Caco-2 (cell line): Measurements from ENCODE around the gene TICAM2. TPM values are rescaled to one million over a fixed set of nuclear protein-coding genes. Genes with fewer than 3 reads are reported as not detected.
A peak's percentile ranks its signal among the peaks of the same experiment; 100 is the strongest.

Source experiments
- BruUV-seq: library from RNA; stranded (reverse); fragments of 400-500 nt; replicated peaks from 2 replicates; lab custom pipeline; 2021; lab: Mats Ljungman, UMichigan
- CTCF ChIA-PET: fragments of 300-600 bp; sonication (Branson Sonifier 250); formaldehyde crosslinking; loops from one replicate; lab custom pipeline; 2022; ENCODE audit warnings: antibody characterized with exemption; lab: Charles Lee
- POLR2A ChIA-PET: fragments of 300-600 bp; sonication (Branson Sonifier 250); formaldehyde crosslinking; loops from one replicate; lab custom pipeline; 2022; ENCODE audit warnings: antibody characterized with exemption; lab: Charles Lee
- DNase-seq, 2 experiments: peaks; one replicate each; pipeline versions ENCODE4 v3.0.0 to v3.0.0-alpha.2; 2020 to 2022
- H3K27me3 ChIP-seq: replicated peaks from 2 replicates; pipeline ENCODE4 v1.6.0; 2011; ENCODE audit warnings: low read length; ENCODE audit not compliant: control insufficient read depth, insufficient read depth
- H3K36me3 ChIP-seq: 2 replicates; pipeline ENCODE4 v1.5.1; 2011; ENCODE audit warnings: low read length; ENCODE audit not compliant: control insufficient read depth, insufficient read depth
- H3K4me1 ChIP-seq: fragments of 250-450 bp; sonication (Bioruptor Pico); 2 replicates; pipeline ENCODE4 v1.5.1; 2020; ENCODE audit warnings: mild to moderate bottlenecking
- H3K4me3 ChIP-seq: 2 replicates; pipeline ENCODE4 v1.5.1; 2011; ENCODE audit warnings: low read depth, mild to moderate bottlenecking, control low read depth, low read length
- H3K9me3 ChIP-seq: fragments of 250-450 bp; sonication (Bioruptor Pico); 2 replicates; pipeline ENCODE4 v1.5.1; 2020; ENCODE audit warnings: mild to moderate bottlenecking, moderate library complexity
- H3K27ac Mint-ChIP-seq: one replicate; pipeline ENCODE4 v1.8.0; 2022; ENCODE audit warnings: mixed read lengths; ENCODE audit not compliant: unreplicated experiment
- H3K27me3 Mint-ChIP-seq: one replicate; pipeline ENCODE4 v1.8.0; 2022; ENCODE audit warnings: mixed read lengths; ENCODE audit not compliant: insufficient read depth, unreplicated experiment
- H3K36me3 Mint-ChIP-seq: one replicate; pipeline ENCODE4 v1.8.0; 2022; ENCODE audit warnings: mild to moderate bottlenecking, mixed read lengths; ENCODE audit not compliant: insufficient read depth, unreplicated experiment
- H3K4me1 Mint-ChIP-seq: one replicate; pipeline ENCODE4 v1.8.0; 2022; ENCODE audit warnings: low read depth, mixed read lengths; ENCODE audit not compliant: unreplicated experiment
- H3K4me3 Mint-ChIP-seq: one replicate; pipeline ENCODE4 v1.8.0; 2022; ENCODE audit warnings: mild to moderate bottlenecking, moderate library complexity, mixed read lengths; ENCODE audit not compliant: unreplicated experiment
- H3K9me3 Mint-ChIP-seq: one replicate; pipeline ENCODE4 v1.8.0; 2022; ENCODE audit warnings: mixed read lengths; ENCODE audit not compliant: unreplicated experiment
- CTCF ChIP-seq, 2 experiments: fragments of 200-600 bp in 1 of 2; IDR thresholded peaks; 1 replicate in 1 of 2; 2 replicates in 1 of 2; pipeline versions ENCODE4 v1.5.1 to v1.8.0; 2011 to 2022; ENCODE audit warnings: antibody characterized with exemption in 1 of 2, control low read depth in 1 of 2, inconsistent platforms in 1 of 2, low read depth in 1 of 2, low read length in 1 of 2, mild to moderate bottlenecking in 1 of 2, moderate library complexity in 1 of 2; ENCODE audit not compliant: insufficient read depth in 1 of 2, severe bottlenecking in 1 of 2, unreplicated experiment in 1 of 2
- intact Hi-C: fragments of 100-400 bp; cut with micrococcal nuclease; formaldehyde crosslinking; loops from one replicate; pipeline ENCODE4 v1.10.0; 2022; ENCODE audit not compliant: unreplicated experiment
- total RNA-seq: library from RNA; stranded (reverse); gene quantifications from 2 replicates; pipeline ENCODE4 v1.2.3, GENCODE V29; 2022

Gene TICAM2
- total RNA-seq, 1 experiment from 2014 or later = 0.91 TPM

- intact Hi-C loops = no loop called here
- no peak for DNase-seq
- no peaks in the 10 kb centered on the region for H3K4me1 Mint-ChIP-seq
- no peaks in the 10 kb centered on the region for H3K9me3 ChIP-seq
- H3K4me1 ChIP-seq = no peaks in the 10 kb centered on the region
- BruUV-seq = no TSS peak
- H3K27me3 Mint-ChIP-seq = no peaks in the 10 kb centered on the region
- H3K27ac Mint-ChIP-seq = no peak overlapping the region
- no peaks in the 10 kb centered on the region for H3K9me3 Mint-ChIP-seq
- H3K36me3 ChIP-seq = no peaks in the 10 kb centered on the region
- CTCF ChIA-PET = no interaction called here
- POLR2A ChIA-PET = no interaction called here
- H3K4me3 ChIP-seq = no peak overlapping the region
- H3K27me3 ChIP-seq = no peaks in the 10 kb centered on the region
- H3K4me3 Mint-ChIP-seq = no peak overlapping the region
- no peaks in the 10 kb centered on the region for H3K36me3 Mint-ChIP-seq
- TF ChIP-seq CTCF (IDR thresholded peaks at IDR 0.05; ENCODE audit: insufficient read depth in 1 of 2, low read depth in 1 of 2, low read length in 1 of 2, severe bottlenecking in 1 of 2, unreplicated experiment in 1 of 2) = no peak
Measured at GRCh38 chr5:115589043-115589442, 13.2 kb downstream of the TICAM2 start.

GRCh38 chr5:115588640-115589039 is 13.6 kb downstream of the TICAM2 start:
- Histone ChIP-seq H3K36me3 (no peaks in the 10 kb centered on the region), H3K4me3 (no peak overlapping the region), H3K9me3 (no peaks in the 10 kb centered on the region), H3K4me1 (no peaks in the 10 kb centered on the region), H3K27me3 (no peaks in the 10 kb centered on the region)
- ChIA-PET POLR2A (no interaction called here), CTCF (no interaction called here)
- no peak overlapping the region for H3K27ac Mint-ChIP-seq
- DNase-seq = no peak
- BruUV-seq = no TSS peak
- no peaks in the 10 kb centered on the region for H3K27me3 Mint-ChIP-seq
- no peak for TF ChIP-seq CTCF (IDR thresholded peaks at IDR 0.05; ENCODE audit: insufficient read depth in 1 of 2, low read depth in 1 of 2, low read length in 1 of 2, severe bottlenecking in 1 of 2, unreplicated experiment in 1 of 2)
- no peaks in the 10 kb centered on the region for H3K36me3 Mint-ChIP-seq
- H3K4me1 Mint-ChIP-seq = no peaks in the 10 kb centered on the region
- intact Hi-C loops = no loop called here
- no peak overlapping the region for H3K4me3 Mint-ChIP-seq
- H3K9me3 Mint-ChIP-seq = no peaks in the 10 kb centered on the region

DNA sequence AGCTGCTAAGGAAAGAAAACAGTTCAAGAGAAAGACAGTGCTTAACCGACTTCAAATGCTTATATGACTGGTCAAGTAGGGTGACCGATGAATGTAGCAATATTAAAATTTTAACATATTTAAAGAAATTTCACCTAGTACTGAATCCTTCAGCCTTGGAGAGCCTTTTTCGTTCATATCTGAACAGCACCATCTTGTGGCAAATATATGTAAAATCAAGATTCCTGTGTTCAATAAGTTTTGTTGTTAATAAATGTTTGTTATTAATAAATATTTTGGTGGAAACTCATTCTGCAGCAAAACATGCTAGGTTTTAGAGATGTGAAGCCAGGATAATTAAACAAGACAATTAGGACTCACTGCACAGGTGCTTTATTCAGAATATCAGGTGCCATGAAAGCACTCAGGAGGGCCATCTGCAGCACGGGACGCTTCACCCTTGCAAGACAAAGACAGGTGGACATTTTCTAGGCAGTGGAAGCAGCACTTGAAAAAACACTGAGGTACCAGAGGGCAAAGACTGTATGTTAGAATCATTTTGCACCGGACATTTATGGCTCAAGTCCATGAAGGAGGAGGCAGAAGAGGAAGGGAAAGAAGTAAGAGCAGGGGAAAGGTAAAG is 15.6 kb downstream of the TICAM2 start:
- Mint-ChIP-seq H3K27ac (no peak overlapping the region), H3K4me3 (no peak overlapping the region), H3K9me3 (no peaks in the 10 kb centered on the region), H3K4me1 (no peaks in the 10 kb centered on the region), H3K27me3 (no peaks in the 10 kb centered on the region), H3K36me3 (no peaks in the 10 kb centered on the region)
- ChIA-PET POLR2A (no interaction called here), CTCF (interaction anchor here (0.7 to 0.9 kb wide), 2 partner anchors 81 to 275 kb away, joined by 4 to 5 read pairs; no protein-coding TSS in a partner anchor)
- Histone ChIP-seq H3K4me1 (no peaks in the 10 kb centered on the region), H3K9me3 (no peaks in the 10 kb centered on the region), H3K27me3 (no peaks in the 10 kb centered on the region), H3K36me3 (no peaks in the 10 kb centered on the region), H3K4me3 (no peak overlapping the region)
- peak in 1 of 2 experiments; percentile 5 for DNase-seq
- intact Hi-C loops = loop anchor here (1.0 to 2.0 kb wide), 3 partner anchors 37 to 488 kb away; no protein-coding TSS in a partner anchor
- BruUV-seq = no TSS peak
- peak; percentile 38 to 60 for TF ChIP-seq CTCF (IDR thresholded peaks at IDR 0.05; ENCODE audit: insufficient read depth in 1 of 2, low read depth in 1 of 2, low read length in 1 of 2, severe bottlenecking in 1 of 2, unreplicated experiment in 1 of 2)
